A673 (cell line): ENCODE results near the gene MRPL43. TPM values are rescaled to one million over a fixed set of nuclear protein-coding genes. Genes with fewer than 3 reads are reported as not detected.

Experiments used
- BruUV-seq: library from RNA; stranded (reverse); fragments of 400-500 nt; replicated peaks from 2 replicates; lab custom pipeline; 2021; lab: Mats Ljungman, UMichigan
- CTCF ChIA-PET: fragments of 300-600 bp; sonication (Branson Sonifier 250); formaldehyde crosslinking; loops from one replicate; lab custom pipeline; 2022; ENCODE audit warnings: antibody characterized with exemption; lab: Charles Lee
- POLR2A ChIA-PET: fragments of 300-600 bp; sonication (Branson Sonifier 250); formaldehyde crosslinking; loops from one replicate; lab custom pipeline; 2022; ENCODE audit warnings: antibody characterized with exemption; ENCODE audit not compliant: low non-redundant PET; lab: Charles Lee
- DNase-seq: peaks from one replicate; pipeline ENCODE4 v3.0.0-alpha.2; 2015; ENCODE audit warnings: low spot score
- H3K27ac ChIP-seq: fragments of 200-600 bp; sonication (generic); 2 replicates; pipeline ENCODE4 v1.5.1; 2016; ENCODE audit warnings: mixed run types, low read depth, mild to moderate bottlenecking, mixed read lengths, antibody characterized with exemption, low read length; ENCODE audit not compliant: poor library complexity, severe bottlenecking
- H3K27me3 ChIP-seq: fragments of 200-600 bp; sonication (generic); replicated peaks from 2 replicates; pipeline ENCODE4 v1.6.1; 2017; ENCODE audit warnings: mixed run types, low read depth, mild to moderate bottlenecking, mixed read lengths, antibody characterized with exemption, low read length; ENCODE audit not compliant: insufficient read depth, poor library complexity
- H3K36me3 ChIP-seq: fragments of 200-600 bp; sonication (generic); 2 replicates; pipeline ENCODE4 v1.6.1; 2016; ENCODE audit warnings: mixed run types, mild to moderate bottlenecking, mixed read lengths, antibody characterized with exemption, low read length; ENCODE audit not compliant: insufficient read depth, poor library complexity, severe bottlenecking
- H3K4me1 ChIP-seq: fragments of 200-600 bp; sonication (generic); 2 replicates; pipeline ENCODE4 v1.6.1; 2017; ENCODE audit warnings: mixed run types, mild to moderate bottlenecking, mixed read lengths, antibody characterized with exemption, low read length; ENCODE audit not compliant: insufficient read depth, poor library complexity, severe bottlenecking
- H3K4me3 ChIP-seq: fragments of 200-600 bp; sonication (generic); 2 replicates; pipeline ENCODE4 v1.5.1; 2016; ENCODE audit warnings: low read depth, mixed run types, mild to moderate bottlenecking, mixed read lengths, low read length; ENCODE audit not compliant: poor library complexity, severe bottlenecking
- H3K9me3 ChIP-seq: fragments of 200-600 bp; sonication (generic); 2 replicates; pipeline ENCODE4 v1.6.1; 2016; ENCODE audit warnings: mixed run types, low read depth, mild to moderate bottlenecking, mixed read lengths, antibody characterized with exemption, low read length; ENCODE audit not compliant: poor library complexity, severe bottlenecking
- EZH2 ChIP-seq: fragments of 200-600 bp; sonication (generic); IDR thresholded peaks from 2 replicates; pipeline ENCODE4 v1.6.1; 2017; ENCODE audit warnings: borderline replicate concordance, low read depth, mild to moderate bottlenecking, mixed read lengths, antibody characterized with exemption, low read length; ENCODE audit not compliant: poor library complexity, severe bottlenecking
- intact Hi-C: fragments of 100-400 bp; cut with micrococcal nuclease; formaldehyde crosslinking; loops from one replicate; pipeline ENCODE4 v1.10.0; 2022; ENCODE audit not compliant: unreplicated experiment
- total RNA-seq: library from RNA; stranded (reverse); gene quantifications from 2 replicates; pipeline ENCODE4 v1.2.3, GENCODE V29; 2021
- TF ChIP-seq, protein P1 (sequence below): fragments of 300-800, 200-600 bp; sonication (generic); conservative IDR thresholded peaks from 2 replicates; pipeline ENCODE4 v1.5.1; 2017; ENCODE audit warnings: low read depth, mild to moderate bottlenecking, antibody characterized with exemption, low read length, moderate library complexity, mixed read lengths

The MRPL43 gene
- total RNA-seq, 1 experiment from 2014 or later, result 80.4 TPM

DNA sequence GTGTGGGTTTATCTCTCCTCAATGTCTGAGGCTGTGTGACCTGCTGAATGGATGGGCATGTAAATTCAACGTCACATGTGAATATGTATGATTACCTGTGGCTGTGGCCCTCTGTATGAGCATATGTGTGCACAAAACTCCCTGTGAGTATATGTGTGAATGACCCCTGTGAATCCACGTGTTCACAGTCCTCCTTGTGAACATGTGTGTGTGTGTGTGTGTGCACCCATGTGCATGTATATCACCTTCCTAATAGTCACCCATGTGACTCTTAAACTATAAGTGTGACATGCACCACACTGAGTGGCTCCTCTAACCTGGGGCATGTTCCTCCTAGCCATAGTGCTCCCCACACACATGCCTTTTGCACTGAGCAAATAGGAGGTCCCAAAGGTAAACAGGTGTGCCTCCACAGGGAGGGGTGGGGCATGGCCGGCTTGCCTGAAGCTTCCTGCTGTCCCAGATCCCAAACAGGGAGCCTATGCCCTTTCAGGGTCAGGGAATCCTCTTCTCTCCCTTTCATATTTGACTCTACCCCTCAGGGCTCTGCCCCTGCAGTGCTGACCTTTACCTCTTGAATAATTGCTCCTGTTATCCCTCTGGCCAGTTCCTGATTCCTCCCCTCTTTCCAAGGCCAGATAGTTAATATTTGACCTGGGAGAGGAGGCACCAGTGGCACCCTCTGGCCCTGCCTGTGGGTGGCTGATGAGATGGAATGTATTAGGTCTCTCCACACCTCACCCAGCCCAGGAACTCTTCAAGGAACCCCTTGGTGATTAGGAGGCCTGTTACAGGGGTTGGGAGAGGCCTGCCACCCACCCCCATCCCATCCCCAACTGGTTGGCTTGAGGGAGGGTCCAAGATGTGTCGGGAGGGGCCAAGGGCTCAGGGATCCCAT, 16.1 kb downstream of the MRPL43 start:
- BruUV-seq, result no TSS peak
- no peak for DNase-seq
- Histone ChIP-seq H3K36me3 (no peaks in the 10 kb centered on the region), H3K27me3 (no peaks in the 10 kb centered on the region), H3K4me1 (peaks cover 5% of the 10 kb centered on the region), H3K27ac (no peak overlapping the region), H3K9me3 (no peaks in the 10 kb centered on the region), H3K4me3 (no peak overlapping the region)
- intact Hi-C loops, result no loop called here
- ChIA-PET POLR2A (no interaction called here), CTCF (interaction anchor here (0.6 kb wide), 1 partner anchor 14 kb away, joined by 3 read pairs; no protein-coding TSS in a partner anchor)
- no peak for TF ChIP-seq EZH2
- TF ChIP-seq, protein P1, sequence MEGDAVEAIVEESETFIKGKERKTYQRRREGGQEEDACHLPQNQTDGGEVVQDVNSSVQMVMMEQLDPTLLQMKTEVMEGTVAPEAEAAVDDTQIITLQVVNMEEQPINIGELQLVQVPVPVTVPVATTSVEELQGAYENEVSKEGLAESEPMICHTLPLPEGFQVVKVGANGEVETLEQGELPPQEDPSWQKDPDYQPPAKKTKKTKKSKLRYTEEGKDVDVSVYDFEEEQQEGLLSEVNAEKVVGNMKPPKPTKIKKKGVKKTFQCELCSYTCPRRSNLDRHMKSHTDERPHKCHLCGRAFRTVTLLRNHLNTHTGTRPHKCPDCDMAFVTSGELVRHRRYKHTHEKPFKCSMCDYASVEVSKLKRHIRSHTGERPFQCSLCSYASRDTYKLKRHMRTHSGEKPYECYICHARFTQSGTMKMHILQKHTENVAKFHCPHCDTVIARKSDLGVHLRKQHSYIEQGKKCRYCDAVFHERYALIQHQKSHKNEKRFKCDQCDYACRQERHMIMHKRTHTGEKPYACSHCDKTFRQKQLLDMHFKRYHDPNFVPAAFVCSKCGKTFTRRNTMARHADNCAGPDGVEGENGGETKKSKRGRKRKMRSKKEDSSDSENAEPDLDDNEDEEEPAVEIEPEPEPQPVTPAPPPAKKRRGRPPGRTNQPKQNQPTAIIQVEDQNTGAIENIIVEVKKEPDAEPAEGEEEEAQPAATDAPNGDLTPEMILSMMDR, result no peak

DNA sequence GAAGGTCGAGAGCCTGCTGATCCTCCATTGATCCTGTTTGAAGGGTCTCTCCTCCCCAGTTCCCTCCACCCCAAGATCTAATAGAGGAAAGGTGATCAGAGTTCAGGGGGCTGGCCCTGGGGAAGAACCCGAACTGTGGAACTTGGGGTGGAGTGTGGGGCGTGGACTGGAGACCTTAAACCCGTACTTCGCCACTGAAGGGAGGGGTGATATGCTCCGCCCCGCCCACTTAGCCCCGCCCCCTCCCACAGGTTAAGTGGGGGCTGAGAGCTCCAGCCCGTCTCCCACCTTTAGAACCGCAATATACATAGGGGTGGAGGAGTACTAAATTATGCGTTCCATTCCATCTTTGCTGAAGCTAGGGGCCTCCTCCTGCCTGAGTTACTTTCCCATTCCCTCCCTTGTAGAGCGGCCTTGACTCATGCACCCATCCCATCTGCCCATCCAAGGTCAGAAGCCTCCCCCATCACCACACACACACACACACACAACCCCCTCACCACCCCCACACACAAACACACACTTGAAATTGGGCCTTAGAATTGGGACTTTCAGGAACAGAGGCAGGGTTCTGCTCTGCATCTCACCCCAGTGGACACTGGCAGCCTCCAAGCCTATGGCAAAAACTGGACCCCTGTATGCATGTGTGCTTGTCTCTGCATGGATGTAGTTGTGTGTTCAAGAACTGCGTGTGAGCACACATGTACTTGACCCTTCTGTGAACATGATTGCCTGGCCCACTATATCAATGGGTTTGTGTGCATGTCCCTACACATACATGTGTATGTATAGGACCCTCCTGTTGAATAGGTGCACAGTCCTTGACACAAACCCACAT, 17.0 kb downstream of the MRPL43 start:
- Histone ChIP-seq H3K4me3 (peak overlapping the region; percentile 69), H3K9me3 (no peaks in the 10 kb centered on the region), H3K4me1 (peaks cover 5% of the 10 kb centered on the region), H3K27ac (no peak overlapping the region), H3K36me3 (no peaks in the 10 kb centered on the region), H3K27me3 (no peaks in the 10 kb centered on the region)
- intact Hi-C loops, result no loop called here
- CTCF ChIA-PET, result interaction anchor here (0.5 kb wide), 1 partner anchor 494 kb away, joined by 3 read pairs; no protein-coding TSS in a partner anchor
- TF ChIP-seq, protein P1, result no peak
- no peak for TF ChIP-seq EZH2
- BruUV-seq, result no TSS peak
- DNase-seq, result no peak
- POLR2A ChIA-PET, result no interaction called here
